Keratinocyte (primary cell): ENCODE data around the gene CHN2. TPM values are rescaled to one million over a fixed set of nuclear protein-coding genes. Genes with fewer than 3 reads are reported as not detected.
A peak's percentile ranks its signal among the peaks of the same experiment; 100 is the strongest.

Experiments
- DNase-seq: peaks from one replicate; pipeline ENCODE4 v3.0.0-alpha.2; 2011; ENCODE audit warnings: low read depth, missing footprints, low spot score
- FAIRE-seq: peaks from 2 replicates; lab custom pipeline; 2011; peaks lifted over from hg19 to GRCh38; lab: Jason Lieb, UNC
- H2AFZ ChIP-seq: 2 replicates; pipeline ENCODE4 v1.6.0; 2012; ENCODE audit warnings: low read length, control low read depth, inconsistent platforms; ENCODE audit not compliant: control insufficient read depth
- H3K27ac ChIP-seq: 2 replicates; pipeline ENCODE4 v1.5.1; 2011; ENCODE audit warnings: low read length; ENCODE audit not compliant: control insufficient read depth, insufficient read depth
- H3K27me3 ChIP-seq: 3 replicates; pipeline ENCODE4 v1.6.0; 2011; ENCODE audit warnings: low read length; ENCODE audit not compliant: control insufficient read depth, insufficient read depth; ENCODE audit errors: extremely low read depth
- H3K36me3 ChIP-seq, 2 experiments: 2 replicates in 1 of 2; 3 replicates in 1 of 2; pipeline ENCODE4 v1.5.1; 2011; ENCODE audit warnings: low read length in 2 of 2, mild to moderate bottlenecking in 1 of 2; ENCODE audit not compliant: control insufficient read depth in 2 of 2, insufficient read depth in 2 of 2; ENCODE audit errors: extremely low read depth in 1 of 2
- H3K4me1 ChIP-seq: 3 replicates; pipeline ENCODE4 v1.5.1; 2011; ENCODE audit warnings: low read length; ENCODE audit not compliant: control insufficient read depth, insufficient read depth; ENCODE audit errors: extremely low read depth
- H3K4me2 ChIP-seq: 3 replicates; pipeline ENCODE4 v1.6.0; 2011; ENCODE audit warnings: low read depth, low read length; ENCODE audit not compliant: control insufficient read depth, insufficient read depth; ENCODE audit errors: extremely low read depth
- H3K4me3 ChIP-seq, 3 experiments: fragments of 200-600 bp in 1 of 3; sonication (generic) in 1 of 3; 2 replicates in 2 of 3; 3 replicates in 1 of 3; pipeline ENCODE4 v1.5.1; 2011 to 2016; ENCODE audit warnings: low read length in 3 of 3, mild to moderate bottlenecking in 3 of 3, control low read depth in 2 of 3, inconsistent platforms in 1 of 3, low read depth in 1 of 3, mixed read lengths in 1 of 3, mixed run types in 1 of 3, moderate library complexity in 1 of 3; ENCODE audit not compliant: control insufficient read depth in 2 of 3, insufficient read depth in 2 of 3; ENCODE audit errors: extremely low read depth in 1 of 3
- H3K79me2 ChIP-seq: 2 replicates; pipeline ENCODE4 v1.6.0; 2012; ENCODE audit warnings: low read length; ENCODE audit not compliant: control insufficient read depth, insufficient read depth
- H3K9ac ChIP-seq: 3 replicates; pipeline ENCODE4 v1.6.0; 2011; ENCODE audit warnings: low read length; ENCODE audit not compliant: control insufficient read depth, insufficient read depth; ENCODE audit errors: extremely low read depth
- H3K9me1 ChIP-seq: 3 replicates; pipeline ENCODE4 v1.6.0; 2011; ENCODE audit warnings: low read length; ENCODE audit not compliant: control insufficient read depth, insufficient read depth; ENCODE audit errors: extremely low read depth
- H3K9me3 ChIP-seq: 2 replicates; pipeline ENCODE4 v1.5.1; 2012; ENCODE audit warnings: low read depth, low read length; ENCODE audit not compliant: control insufficient read depth
- H4K20me1 ChIP-seq: 3 replicates; pipeline ENCODE4 v1.6.0; 2011; ENCODE audit warnings: low read length; ENCODE audit not compliant: control insufficient read depth, insufficient read depth; ENCODE audit errors: extremely low read depth
- CTCF ChIP-seq, 3 experiments: IDR thresholded peaks in 1 of 3; conservative IDR thresholded peaks in 1 of 3; optimal IDR thresholded peaks in 1 of 3; 2 replicates in 2 of 3; 3 replicates in 1 of 3; pipeline versions ENCODE3 to v1.5.1; 2011; ENCODE audit warnings: low read length in 3 of 3, mild to moderate bottlenecking in 3 of 3, moderate library complexity in 2 of 3, control low read depth in 1 of 3, inconsistent platforms in 1 of 3; ENCODE audit not compliant: insufficient read depth in 2 of 3; ENCODE audit errors: extremely low read depth in 1 of 3
- EZH2 ChIP-seq: IDR thresholded peaks from one replicate; pipeline ENCODE4 v1.6.1; 2012; ENCODE audit warnings: inconsistent platforms, mild to moderate bottlenecking, low read length, moderate library complexity
- dilution Hi-C: fragments of 300-500 bp; cut with MboI; formaldehyde crosslinking; loops from one replicate; pipeline ENCODE4 v1.7.0; 2020; ENCODE audit warnings: low sequenced_read_pairs; ENCODE audit not compliant: extremely low pct_ligation_motif_present
- polyA plus RNA-seq, 5 experiments: library from polyadenylated mRNA; depleted of rRNA in 3 of 5; stranded (reverse) in 3 of 5; stranded (forward) in 1 of 5; unstranded in 1 of 5; fragments of >200 nt; gene quantifications; 1 replicate in 1 of 5; 2 replicates in 3 of 5; 3 replicates in 1 of 5; pipeline versions ENCODE4 v1.2.1 to v1.2.3, GENCODE V29; 2011 to 2012; ENCODE audit warnings: missing spikeins in 2 of 5, low read depth in 1 of 5, low replicate concordance in 1 of 5

Gene CHN2
- polyA plus RNA-seq, 1 donor (not counting 4 experiments of a cell fraction or from before 2014, with no cell fraction given): 1.8 TPM

- no peak overlapping the region for H3K9ac ChIP-seq
- H3K79me2 ChIP-seq: no peaks in the 10 kb centered on the region
- H3K9me1 ChIP-seq: no peaks in the 10 kb centered on the region
- H3K9me3 ChIP-seq: no peaks in the 10 kb centered on the region
- dilution Hi-C loops: no loop called here
- DNase-seq (no peak), FAIRE-seq (no peak)
- no peaks in the 10 kb centered on the region for H3K36me3 ChIP-seq
- no peak overlapping the region for H3K4me2 ChIP-seq
- no peak overlapping the region for H2AFZ ChIP-seq
- no peak overlapping the region for H3K27ac ChIP-seq
- H3K4me1 ChIP-seq: peaks cover 12% of the 10 kb centered on the region
- no peaks in the 10 kb centered on the region for H4K20me1 ChIP-seq
- H3K27me3 ChIP-seq: peaks cover 2% of the 10 kb centered on the region
- TF ChIP-seq EZH2 (no peak), CTCF (optimal IDR thresholded peaks at IDR 0.05 in 1 of 3, IDR thresholded peaks at IDR 0.05 in 1 of 3, conservative IDR thresholded peaks at IDR 0.05 in 1 of 3; ENCODE audit: extremely low read depth in 1 of 3, insufficient read depth in 2 of 3, low read length in 3 of 3) (no peak)
- H3K4me3 ChIP-seq: no peak overlapping the region
Observed at GRCh38 chr7:29278337-29279069, 83.9 kb downstream of the CHN2 start.

GRCh38 chr7:29281782-29282541 lies 87.4 kb downstream of the CHN2 start:
- H3K36me3 ChIP-seq: no peaks in the 10 kb centered on the region
- peak overlapping the region in 1 of 3 experiments; percentile 25 for H3K4me3 ChIP-seq
- H3K9me1 ChIP-seq: peaks cover 3% of the 10 kb centered on the region
- no peaks in the 10 kb centered on the region for H3K79me2 ChIP-seq
- peaks cover 3% of the 10 kb centered on the region for H4K20me1 ChIP-seq
- dilution Hi-C loops: no loop called here
- FAIRE-seq (peak; percentile 91), DNase-seq (peak; percentile 84)
- H3K4me1 ChIP-seq: peaks cover 38% of the 10 kb centered on the region
- H3K9me3 ChIP-seq: no peaks in the 10 kb centered on the region
- H3K4me2 ChIP-seq: peak overlapping the region; percentile 78
- TF ChIP-seq EZH2 (no peak), CTCF (optimal IDR thresholded peaks at IDR 0.05 in 1 of 3, IDR thresholded peaks at IDR 0.05 in 1 of 3, conservative IDR thresholded peaks at IDR 0.05 in 1 of 3; ENCODE audit: extremely low read depth in 1 of 3, insufficient read depth in 2 of 3, low read length in 3 of 3) (no peak)
- peak overlapping the region; percentile 60 for H2AFZ ChIP-seq
- peak overlapping the region; percentile 42 for H3K9ac ChIP-seq
- peaks cover 6% of the 10 kb centered on the region for H3K27me3 ChIP-seq
- H3K27ac ChIP-seq: peak overlapping the region; percentile 34
